ENCODE measurements around the gene EXOC4.

- TF ChIP-seq CTCF (IDR thresholded peaks at IDR 0.05) (no peak), POLR2A (IDR thresholded peaks at IDR 0.05) (no peak)
These were observed 330.8 kb downstream of the EXOC4 start for GRCh38 chr7:133583545-133584171.
